ENCODE results near the gene ASXL1. TPM values are rescaled to one million over a fixed set of nuclear protein-coding genes. Genes with fewer than 3 reads are reported as not detected.

Gene ASXL1
- total RNA-seq, 1 experiment from 2014 or later = 52.2 TPM

- CTCF ChIA-PET = no interaction called here
Observed at GRCh38 chr20:32314768-32315167, 43.4 kb upstream of the ASXL1 start.

More at GRCh38 chr20:32314768-32315167, 43.4 kb upstream of the ASXL1 start:
- intact Hi-C loops (cut with micrococcal nuclease) = no loop called here
- no peaks in the 10 kb centered on the region for H3K9me3 ChIP-seq (ENCODE audit: control insufficient read depth in 1 of 2, insufficient read depth in 1 of 2, low read depth in 1 of 2, low read length in 2 of 2)
- peaks cover 9 to 12% of the 10 kb centered on the region in 2 experiments; a peak in 3 of 4 replicates for H3K36me3 ChIP-seq (ENCODE audit: control insufficient read depth in 1 of 2, insufficient read depth in 2 of 2, low read length in 2 of 2)
- no peaks in the 10 kb centered on the region for H3K27me3 ChIP-seq (ENCODE audit: insufficient read depth, low read length)
- H3K9ac ChIP-seq (ENCODE audit: low read length) = no peak overlapping the region
- no peak for DNase-seq (ENCODE audit: low read depth, low spot score)
- peaks cover 0 to 5% of the 10 kb centered on the region in 2 experiments; a peak in 1 of 4 replicates for H3K4me1 ChIP-seq (ENCODE audit: control insufficient read depth in 1 of 2, insufficient read depth in 2 of 2, low read length in 2 of 2)
- H3K9me2 ChIP-seq (ENCODE audit: insufficient read depth) = no peaks in the 10 kb centered on the region
- no peak overlapping the region for H3K4me2 ChIP-seq (ENCODE audit: low read length)
- H3K27ac ChIP-seq (ENCODE audit: low read depth, low read length) = no peak overlapping the region
- BruUV-seq (replicated peaks) = no TSS peak
- no peak overlapping the region for H2AFZ ChIP-seq (ENCODE audit: low read depth, low read length, poor library complexity, severe bottlenecking)
- ATAC-seq = no peak
- no peaks in the 10 kb centered on the region for H4K20me1 ChIP-seq (ENCODE audit: insufficient read depth)
- TF ChIP-seq SRF (IDR thresholded peaks at IDR 0.05; ENCODE audit: low read depth) (no peak), MAX (IDR thresholded peaks at IDR 0.05) (no peak), RAD21 (IDR thresholded peaks at IDR 0.05; ENCODE audit: low read depth) (no peak), CEBPB (IDR thresholded peaks at IDR 0.05; ENCODE audit: low read depth) (no peak), JUND (IDR thresholded peaks at IDR 0.05) (no peak), EZH2 (IDR thresholded peaks at IDR 0.05) (no peak), ZFX (IDR thresholded peaks at IDR 0.05) (no peak), POLR2A (IDR thresholded peaks at IDR 0.05; ENCODE audit: borderline replicate concordance, extremely low read depth, insufficient read depth, insufficient read length) (no peak), EGR1 (IDR thresholded peaks at IDR 0.05; ENCODE audit: low read depth) (no peak), REST (IDR thresholded peaks at IDR 0.05; ENCODE audit: low read depth) (no peak)
- TF ChIP-seq, protein P1, sequence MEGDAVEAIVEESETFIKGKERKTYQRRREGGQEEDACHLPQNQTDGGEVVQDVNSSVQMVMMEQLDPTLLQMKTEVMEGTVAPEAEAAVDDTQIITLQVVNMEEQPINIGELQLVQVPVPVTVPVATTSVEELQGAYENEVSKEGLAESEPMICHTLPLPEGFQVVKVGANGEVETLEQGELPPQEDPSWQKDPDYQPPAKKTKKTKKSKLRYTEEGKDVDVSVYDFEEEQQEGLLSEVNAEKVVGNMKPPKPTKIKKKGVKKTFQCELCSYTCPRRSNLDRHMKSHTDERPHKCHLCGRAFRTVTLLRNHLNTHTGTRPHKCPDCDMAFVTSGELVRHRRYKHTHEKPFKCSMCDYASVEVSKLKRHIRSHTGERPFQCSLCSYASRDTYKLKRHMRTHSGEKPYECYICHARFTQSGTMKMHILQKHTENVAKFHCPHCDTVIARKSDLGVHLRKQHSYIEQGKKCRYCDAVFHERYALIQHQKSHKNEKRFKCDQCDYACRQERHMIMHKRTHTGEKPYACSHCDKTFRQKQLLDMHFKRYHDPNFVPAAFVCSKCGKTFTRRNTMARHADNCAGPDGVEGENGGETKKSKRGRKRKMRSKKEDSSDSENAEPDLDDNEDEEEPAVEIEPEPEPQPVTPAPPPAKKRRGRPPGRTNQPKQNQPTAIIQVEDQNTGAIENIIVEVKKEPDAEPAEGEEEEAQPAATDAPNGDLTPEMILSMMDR (IDR thresholded peaks at IDR 0.05 in 2 of 3, conservative IDR thresholded peaks at IDR 0.05 in 1 of 3; ENCODE audit: borderline replicate concordance in 1 of 3, insufficient read depth in 1 of 3, low read depth in 2 of 3, low read length in 2 of 3) = no peak
- TF ChIP-seq, protein P2, sequence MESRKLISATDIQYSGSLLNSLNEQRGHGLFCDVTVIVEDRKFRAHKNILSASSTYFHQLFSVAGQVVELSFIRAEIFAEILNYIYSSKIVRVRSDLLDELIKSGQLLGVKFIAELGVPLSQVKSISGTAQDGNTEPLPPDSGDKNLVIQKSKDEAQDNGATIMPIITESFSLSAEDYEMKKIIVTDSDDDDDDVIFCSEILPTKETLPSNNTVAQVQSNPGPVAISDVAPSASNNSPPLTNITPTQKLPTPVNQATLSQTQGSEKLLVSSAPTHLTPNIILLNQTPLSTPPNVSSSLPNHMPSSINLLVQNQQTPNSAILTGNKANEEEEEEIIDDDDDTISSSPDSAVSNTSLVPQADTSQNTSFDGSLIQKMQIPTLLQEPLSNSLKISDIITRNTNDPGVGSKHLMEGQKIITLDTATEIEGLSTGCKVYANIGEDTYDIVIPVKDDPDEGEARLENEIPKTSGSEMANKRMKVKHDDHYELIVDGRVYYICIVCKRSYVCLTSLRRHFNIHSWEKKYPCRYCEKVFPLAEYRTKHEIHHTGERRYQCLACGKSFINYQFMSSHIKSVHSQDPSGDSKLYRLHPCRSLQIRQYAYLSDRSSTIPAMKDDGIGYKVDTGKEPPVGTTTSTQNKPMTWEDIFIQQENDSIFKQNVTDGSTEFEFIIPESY (IDR thresholded peaks at IDR 0.05; ENCODE audit: extremely low read depth, insufficient replicate concordance, low read length) = no peak
- no peaks in the 10 kb centered on the region for H3K79me2 ChIP-seq (ENCODE audit: insufficient read depth, low read length)
- RAD21 ChIA-PET (ENCODE audit: low non-redundant PET in 1 of 2, low total read pairs in 2 of 2, uncharacterized antibody in 2 of 2, unreplicated experiment in 2 of 2) = no interaction called here
- H3K4me3 ChIP-seq (replicated peaks in 1 of 2; ENCODE audit: low read depth in 1 of 2, low read length in 2 of 2) = no peak overlapping the region
- POLR2A ChIA-PET = no interaction called here
